Activated CD8-positive, alpha-beta T cell treated with anti-CD3 and anti-CD28 coated beads for 36 hours (primary cell): ENCODE results near the gene P3H3. TPM values are rescaled to one million over a fixed set of nuclear protein-coding genes. Genes with fewer than 3 reads are reported as not detected.

Source experiments
- ATAC-seq: fragments of 200-7000 bp; cut with Tn5 transposase; one replicate; pipeline ENCODE4 v1.10.0; 2021; ENCODE audit warnings: mild to moderate bottlenecking, moderate library complexity
- CTCF ChIA-PET: fragments of 350-600 bp; sonication (Branson Sonifier 250); formaldehyde crosslinking; loops from one replicate; lab custom pipeline; 2021; ENCODE audit warnings: antibody characterized with exemption; lab: Charles Lee
- POLR2A ChIA-PET: fragments of 350-600 bp; sonication (Branson Sonifier 250); formaldehyde crosslinking; loops from one replicate; lab custom pipeline; 2021; ENCODE audit warnings: antibody characterized with exemption; lab: Charles Lee
- DNase-seq: peaks from one replicate; pipeline ENCODE4 v3.0.0-alpha.2; 2020
- H3K27ac Mint-ChIP-seq: one replicate; pipeline ENCODE4 v1.8.0; 2021; ENCODE audit warnings: mild to moderate bottlenecking, mixed read lengths
- H3K27me3 Mint-ChIP-seq: one replicate; pipeline ENCODE4 v1.8.0; 2021; ENCODE audit warnings: mixed read lengths
- H3K36me3 Mint-ChIP-seq: one replicate; pipeline ENCODE4 v1.8.0; 2021; ENCODE audit warnings: low read depth, mixed read lengths
- H3K4me1 Mint-ChIP-seq: one replicate; pipeline ENCODE4 v1.8.0; 2021; ENCODE audit warnings: low read depth, mixed read lengths
- H3K4me3 Mint-ChIP-seq: one replicate; pipeline ENCODE4 v1.8.0; 2021; ENCODE audit warnings: mild to moderate bottlenecking, moderate library complexity, mixed read lengths
- H3K9me3 Mint-ChIP-seq: one replicate; pipeline ENCODE4 v1.8.0; 2021; ENCODE audit warnings: mixed read lengths
- intact Hi-C: fragments of 100-400 bp; cut with micrococcal nuclease; formaldehyde crosslinking; loops from one replicate; pipeline ENCODE4 v1.10.0; 2022
- total RNA-seq, 2 experiments: library from RNA; stranded (reverse); gene quantifications; one replicate each; pipeline ENCODE4 v1.2.3, GENCODE V29; 2021
- TF ChIP-seq, protein P1 (sequence below): fragments of 200-600 bp; IDR thresholded peaks from one replicate; pipeline ENCODE4 v1.8.0; 2022; ENCODE audit warnings: antibody characterized with exemption, mild to moderate bottlenecking

The P3H3 gene
- total RNA-seq, 2 experiments from 2014 or later: 2.1 to 2.3 TPM

DNA sequence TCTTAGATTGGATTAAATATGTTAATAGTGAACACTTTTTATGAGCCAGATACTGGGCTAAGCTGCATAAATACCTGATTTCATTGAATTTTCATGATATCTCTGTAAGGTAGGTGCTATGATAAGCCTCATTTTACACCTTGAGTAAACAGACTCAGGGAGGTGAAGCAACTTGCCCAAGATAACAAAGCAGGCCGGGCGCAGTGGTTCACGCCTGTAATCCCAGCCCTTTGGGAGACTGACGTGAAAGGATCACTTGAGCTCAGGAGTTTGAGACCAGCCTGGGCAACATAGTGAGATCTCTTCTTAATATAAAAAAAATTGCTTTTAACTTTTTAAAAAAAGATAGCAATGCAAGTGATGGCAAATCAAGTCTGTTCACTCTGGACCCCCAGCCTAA is 13.9 kb downstream of the P3H3 start:
- H3K36me3 Mint-ChIP-seq: peaks cover 6% of the 10 kb centered on the region
- H3K4me1 Mint-ChIP-seq: no peaks in the 10 kb centered on the region
- DNase-seq: no peak
- TF ChIP-seq, protein P1, sequence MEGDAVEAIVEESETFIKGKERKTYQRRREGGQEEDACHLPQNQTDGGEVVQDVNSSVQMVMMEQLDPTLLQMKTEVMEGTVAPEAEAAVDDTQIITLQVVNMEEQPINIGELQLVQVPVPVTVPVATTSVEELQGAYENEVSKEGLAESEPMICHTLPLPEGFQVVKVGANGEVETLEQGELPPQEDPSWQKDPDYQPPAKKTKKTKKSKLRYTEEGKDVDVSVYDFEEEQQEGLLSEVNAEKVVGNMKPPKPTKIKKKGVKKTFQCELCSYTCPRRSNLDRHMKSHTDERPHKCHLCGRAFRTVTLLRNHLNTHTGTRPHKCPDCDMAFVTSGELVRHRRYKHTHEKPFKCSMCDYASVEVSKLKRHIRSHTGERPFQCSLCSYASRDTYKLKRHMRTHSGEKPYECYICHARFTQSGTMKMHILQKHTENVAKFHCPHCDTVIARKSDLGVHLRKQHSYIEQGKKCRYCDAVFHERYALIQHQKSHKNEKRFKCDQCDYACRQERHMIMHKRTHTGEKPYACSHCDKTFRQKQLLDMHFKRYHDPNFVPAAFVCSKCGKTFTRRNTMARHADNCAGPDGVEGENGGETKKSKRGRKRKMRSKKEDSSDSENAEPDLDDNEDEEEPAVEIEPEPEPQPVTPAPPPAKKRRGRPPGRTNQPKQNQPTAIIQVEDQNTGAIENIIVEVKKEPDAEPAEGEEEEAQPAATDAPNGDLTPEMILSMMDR: no peak
- H3K27ac Mint-ChIP-seq: no peak overlapping the region
- POLR2A ChIA-PET: interaction anchor here (1.4 to 2.8 kb wide), 4 partner anchors 9 to 118 kb away, joined by 4 to 10 read pairs (median 6); partner anchors contain the start of genes CDCA3, COPS7A, TPI1 and USP5
- no peak for ATAC-seq
- intact Hi-C loops: no loop called here
- CTCF ChIA-PET: interaction anchor here (0.7 to 2.0 kb wide), 5 partner anchors 9 to 89 kb away, joined by 3 to 5 read pairs (median 3); partner anchors contain the start of genes CDCA3, MLF2 and USP5
- no peaks in the 10 kb centered on the region for H3K9me3 Mint-ChIP-seq
- H3K4me3 Mint-ChIP-seq: no peak overlapping the region
- H3K27me3 Mint-ChIP-seq: no peaks in the 10 kb centered on the region

GRCh38 chr12:6843118-6843902 is 15.1 kb downstream of the P3H3 start:
- intact Hi-C loops: no loop called here
- no peaks in the 10 kb centered on the region for H3K27me3 Mint-ChIP-seq
- H3K4me1 Mint-ChIP-seq: no peaks in the 10 kb centered on the region
- ChIA-PET POLR2A (interaction anchor here (0.8 to 2.8 kb wide), 5 partner anchors 8 to 90 kb away, joined by 3 to 10 read pairs (median 4); partner anchors contain the start of genes CDCA3, MLF2, TPI1 and USP5), CTCF (interaction anchor here (0.8 to 2.5 kb wide), 7 partner anchors 8 to 90 kb away, joined by 3 to 18 read pairs (median 3); partner anchors contain the start of gene MLF2)
- no peak overlapping the region for H3K27ac Mint-ChIP-seq
- no peaks in the 10 kb centered on the region for H3K9me3 Mint-ChIP-seq
- ATAC-seq (peak; percentile 31), DNase-seq (no peak)
- TF ChIP-seq, protein P1: no peak
- H3K36me3 Mint-ChIP-seq: peaks cover 12% of the 10 kb centered on the region
- H3K4me3 Mint-ChIP-seq: no peak overlapping the region

DNA sequence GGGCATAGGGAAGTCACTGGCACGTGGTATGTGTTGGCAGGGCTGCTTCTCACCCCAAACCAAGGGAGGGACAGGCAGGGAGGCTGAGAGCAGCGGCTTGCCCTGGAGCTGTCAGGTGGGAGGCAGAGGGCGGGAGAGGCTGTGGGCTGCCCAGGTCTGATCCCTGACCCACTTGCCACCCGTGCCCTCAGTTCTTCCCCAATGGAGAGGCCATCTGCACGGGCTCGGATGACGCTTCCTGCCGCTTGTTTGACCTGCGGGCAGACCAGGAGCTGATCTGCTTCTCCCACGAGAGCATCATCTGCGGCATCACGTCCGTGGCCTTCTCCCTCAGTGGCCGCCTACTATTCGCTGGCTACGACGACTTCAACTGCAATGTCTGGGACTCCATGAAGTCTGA is 17.2 kb downstream of the P3H3 start:
- DNase-seq (no peak), ATAC-seq (no peak)
- CTCF ChIA-PET: interaction anchor here (1.0 to 2.5 kb wide), 4 partner anchors 10 to 93 kb away, joined by 3 to 18 read pairs (median 4); partner anchors contain the start of genes MLF2 and SPSB2
- Mint-ChIP-seq H3K27me3 (no peaks in the 10 kb centered on the region), H3K4me3 (no peak overlapping the region), H3K9me3 (no peaks in the 10 kb centered on the region), H3K27ac (no peak overlapping the region), H3K4me1 (peaks cover 12% of the 10 kb centered on the region), H3K36me3 (peaks cover 25% of the 10 kb centered on the region)
- intact Hi-C loops: no loop called here
- POLR2A ChIA-PET: interaction anchor here (0.7 kb wide), 1 partner anchor 14 kb away, joined by 3 read pairs; no protein-coding TSS in a partner anchor
- TF ChIP-seq, protein P1: no peak

- TF ChIP-seq, protein P1: no peak
- ChIA-PET POLR2A (interaction anchor here (0.5 to 11.4 kb wide), 3 partner anchors 22 to 158 kb away, joined by 3 to 218 read pairs (median 3); partner anchors contain the start of genes SPSB2 and TPI1), CTCF (interaction anchor here (1.2 kb wide), 1 partner anchor 22 kb away, joined by 3 read pairs; no protein-coding TSS in a partner anchor)
- H3K9me3 Mint-ChIP-seq: no peaks in the 10 kb centered on the region
- no peak overlapping the region for H3K27ac Mint-ChIP-seq
- no peak for ATAC-seq
- peaks cover 26% of the 10 kb centered on the region for H3K36me3 Mint-ChIP-seq
- no peak overlapping the region for H3K4me3 Mint-ChIP-seq
- H3K4me1 Mint-ChIP-seq: peaks cover 14% of the 10 kb centered on the region
- no peaks in the 10 kb centered on the region for H3K27me3 Mint-ChIP-seq
- DNase-seq: no peak
- intact Hi-C loops: no loop called here
Measured at GRCh38 chr12:6846316-6846869, 18.2 kb downstream of the P3H3 start.
